Measurements from ENCODE around the gene GOLGA3. TPM values are rescaled to one million over a fixed set of nuclear protein-coding genes. Genes with fewer than 3 reads are reported as not detected.

The GOLGA3 gene
- total RNA-seq, 1 experiment from 2014 or later, result 62.2 TPM

DNA sequence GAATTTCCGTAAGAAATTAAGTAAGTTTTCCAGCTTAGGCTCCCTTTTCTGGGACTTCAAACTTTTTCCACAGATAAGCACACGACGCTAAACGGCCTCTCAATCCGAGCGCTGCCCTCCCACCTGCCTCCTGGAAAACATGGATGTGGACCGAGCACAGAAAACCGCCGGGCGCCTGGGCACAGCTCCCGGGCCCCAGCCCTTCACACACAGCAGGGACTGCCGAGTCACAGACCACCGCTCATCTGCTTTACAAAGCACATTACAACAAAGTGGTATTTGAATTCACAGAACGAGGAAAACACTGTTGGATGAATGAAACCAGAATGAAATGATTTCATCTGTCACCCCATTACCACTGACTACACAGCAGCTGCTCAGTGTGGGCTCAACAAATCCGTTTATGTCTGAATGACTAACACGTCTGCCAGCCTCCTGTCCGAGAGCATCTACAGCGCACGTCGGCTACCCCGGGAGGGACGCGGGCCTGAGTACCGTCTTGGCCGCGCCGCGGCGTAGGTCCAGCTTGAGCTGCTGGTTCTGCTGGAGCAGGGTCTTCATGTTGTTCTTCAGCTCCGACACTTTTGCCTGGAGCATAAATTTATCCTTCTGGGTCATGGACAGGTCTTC, 53.9 kb downstream of the GOLGA3 start:
- Mint-ChIP-seq H3K36me3 (ENCODE audit: insufficient read depth, unreplicated experiment) (peaks cover 76% of the 10 kb centered on the region), H3K9me3 (ENCODE audit: unreplicated experiment) (no peaks in the 10 kb centered on the region), H3K4me3 (ENCODE audit: unreplicated experiment) (no peak overlapping the region), H3K27me3 (ENCODE audit: insufficient read depth, unreplicated experiment) (no peaks in the 10 kb centered on the region), H3K4me1 (ENCODE audit: low read depth, unreplicated experiment) (no peaks in the 10 kb centered on the region), H3K27ac (ENCODE audit: unreplicated experiment) (no peak overlapping the region)
- Histone ChIP-seq H3K9me3 (no peaks in the 10 kb centered on the region), H3K4me1 (no peaks in the 10 kb centered on the region), H3K27me3 (replicated peaks; ENCODE audit: control insufficient read depth, insufficient read depth, low read length) (no peaks in the 10 kb centered on the region), H3K4me3 (ENCODE audit: low read depth, low read length) (no peak overlapping the region), H3K36me3 (ENCODE audit: control insufficient read depth, insufficient read depth, low read length) (peaks cover 1% of the 10 kb centered on the region)
- ChIA-PET POLR2A (no interaction called here), CTCF (no interaction called here)
- intact Hi-C loops (cut with micrococcal nuclease; ENCODE audit: unreplicated experiment), result no loop called here
- TF ChIP-seq, protein P1, sequence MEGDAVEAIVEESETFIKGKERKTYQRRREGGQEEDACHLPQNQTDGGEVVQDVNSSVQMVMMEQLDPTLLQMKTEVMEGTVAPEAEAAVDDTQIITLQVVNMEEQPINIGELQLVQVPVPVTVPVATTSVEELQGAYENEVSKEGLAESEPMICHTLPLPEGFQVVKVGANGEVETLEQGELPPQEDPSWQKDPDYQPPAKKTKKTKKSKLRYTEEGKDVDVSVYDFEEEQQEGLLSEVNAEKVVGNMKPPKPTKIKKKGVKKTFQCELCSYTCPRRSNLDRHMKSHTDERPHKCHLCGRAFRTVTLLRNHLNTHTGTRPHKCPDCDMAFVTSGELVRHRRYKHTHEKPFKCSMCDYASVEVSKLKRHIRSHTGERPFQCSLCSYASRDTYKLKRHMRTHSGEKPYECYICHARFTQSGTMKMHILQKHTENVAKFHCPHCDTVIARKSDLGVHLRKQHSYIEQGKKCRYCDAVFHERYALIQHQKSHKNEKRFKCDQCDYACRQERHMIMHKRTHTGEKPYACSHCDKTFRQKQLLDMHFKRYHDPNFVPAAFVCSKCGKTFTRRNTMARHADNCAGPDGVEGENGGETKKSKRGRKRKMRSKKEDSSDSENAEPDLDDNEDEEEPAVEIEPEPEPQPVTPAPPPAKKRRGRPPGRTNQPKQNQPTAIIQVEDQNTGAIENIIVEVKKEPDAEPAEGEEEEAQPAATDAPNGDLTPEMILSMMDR (IDR thresholded peaks at IDR 0.05; ENCODE audit: insufficient read depth in 1 of 2, low read depth in 1 of 2, low read length in 1 of 2, severe bottlenecking in 1 of 2, unreplicated experiment in 1 of 2), result no peak
- no peak for DNase-seq
- no TSS peak for BruUV-seq (replicated peaks)

DNA sequence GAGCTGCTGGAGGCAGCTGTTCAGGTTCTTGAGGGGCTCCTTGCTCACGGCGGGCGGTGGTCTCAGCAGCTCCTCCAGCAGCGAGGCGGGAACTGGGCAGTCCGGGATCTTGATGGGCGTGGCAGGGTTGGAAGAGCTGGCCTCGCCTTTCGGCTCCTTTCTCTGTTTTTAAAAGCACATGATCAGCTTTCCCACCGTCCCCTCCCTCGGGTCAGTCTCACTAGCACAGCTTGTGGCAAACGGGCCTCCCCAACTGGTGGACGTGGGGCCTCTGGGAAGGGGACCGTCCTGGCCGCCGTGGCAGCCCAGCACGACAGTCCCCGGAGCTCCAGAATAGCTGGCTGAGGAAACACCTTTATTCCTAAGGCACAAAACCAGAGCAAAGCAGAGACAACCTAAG, 54.5 kb downstream of the GOLGA3 start:
- Mint-ChIP-seq H3K27ac (ENCODE audit: unreplicated experiment) (no peak overlapping the region), H3K27me3 (ENCODE audit: insufficient read depth, unreplicated experiment) (no peaks in the 10 kb centered on the region), H3K4me3 (ENCODE audit: unreplicated experiment) (no peak overlapping the region), H3K9me3 (ENCODE audit: unreplicated experiment) (no peaks in the 10 kb centered on the region), H3K36me3 (ENCODE audit: insufficient read depth, unreplicated experiment) (peaks cover 76% of the 10 kb centered on the region), H3K4me1 (ENCODE audit: low read depth, unreplicated experiment) (no peaks in the 10 kb centered on the region)
- Histone ChIP-seq H3K4me1 (no peaks in the 10 kb centered on the region), H3K27me3 (replicated peaks; ENCODE audit: control insufficient read depth, insufficient read depth, low read length) (no peaks in the 10 kb centered on the region), H3K9me3 (no peaks in the 10 kb centered on the region), H3K36me3 (ENCODE audit: control insufficient read depth, insufficient read depth, low read length) (peaks cover 1% of the 10 kb centered on the region), H3K4me3 (ENCODE audit: low read depth, low read length) (no peak overlapping the region)
- intact Hi-C loops (cut with micrococcal nuclease; ENCODE audit: unreplicated experiment), result no loop called here
- ChIA-PET CTCF (no interaction called here), POLR2A (no interaction called here)
- BruUV-seq (replicated peaks), result no TSS peak
- TF ChIP-seq, protein P1 (IDR thresholded peaks at IDR 0.05; ENCODE audit: insufficient read depth in 1 of 2, low read depth in 1 of 2, low read length in 1 of 2, severe bottlenecking in 1 of 2, unreplicated experiment in 1 of 2), result no peak
- DNase-seq, result no peak

DNA sequence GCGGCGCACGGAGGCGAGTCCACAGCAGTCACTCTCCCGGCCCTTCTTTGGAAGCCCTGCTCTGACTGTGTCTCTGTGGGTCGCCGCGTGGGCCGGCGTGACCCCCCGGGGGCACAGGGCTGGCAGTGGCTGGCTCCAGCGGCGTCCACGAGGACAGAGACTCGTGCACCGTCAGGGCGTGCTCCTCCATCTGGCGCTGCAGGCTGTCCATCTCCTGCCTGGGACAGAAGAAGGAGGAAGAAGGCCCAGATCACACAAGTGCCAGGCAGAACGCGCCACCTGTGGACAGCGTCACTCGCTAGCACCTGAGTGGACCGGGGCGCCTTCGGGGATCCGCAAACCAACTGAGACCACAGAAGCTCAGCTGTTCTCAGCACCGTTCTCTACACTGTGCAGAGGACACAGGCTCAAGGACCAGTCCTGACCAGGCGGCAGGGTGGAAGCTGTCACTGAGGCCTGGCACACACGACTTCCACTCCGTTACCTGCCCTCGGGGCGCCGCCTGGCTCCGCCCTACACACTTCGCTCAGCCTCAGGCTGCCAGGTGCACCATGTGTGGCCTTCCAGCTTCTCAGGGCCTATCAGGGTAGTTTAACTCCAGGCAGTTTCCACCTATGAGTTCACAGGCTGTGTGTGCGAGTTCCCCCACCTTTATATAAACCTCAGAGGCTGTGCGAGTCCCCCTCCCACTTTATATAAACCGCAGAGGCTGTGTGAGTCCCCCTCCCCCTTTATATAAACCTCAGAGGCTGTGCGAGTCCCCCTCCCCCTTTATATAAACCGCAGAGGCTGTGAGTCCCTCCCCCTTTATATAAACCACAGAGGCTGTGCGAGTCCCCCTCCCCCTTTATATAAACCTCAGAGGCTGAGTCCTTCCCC, 55.4 kb downstream of the GOLGA3 start:
- intact Hi-C loops (cut with micrococcal nuclease; ENCODE audit: unreplicated experiment), result no loop called here
- Histone ChIP-seq H3K27me3 (replicated peaks; ENCODE audit: control insufficient read depth, insufficient read depth, low read length) (no peaks in the 10 kb centered on the region), H3K36me3 (ENCODE audit: control insufficient read depth, insufficient read depth, low read length) (peaks cover 1% of the 10 kb centered on the region), H3K4me3 (ENCODE audit: low read depth, low read length) (no peak overlapping the region), H3K9me3 (no peaks in the 10 kb centered on the region), H3K4me1 (no peaks in the 10 kb centered on the region)
- Mint-ChIP-seq H3K4me1 (ENCODE audit: low read depth, unreplicated experiment) (no peaks in the 10 kb centered on the region), H3K36me3 (ENCODE audit: insufficient read depth, unreplicated experiment) (peaks cover 84% of the 10 kb centered on the region), H3K27me3 (ENCODE audit: insufficient read depth, unreplicated experiment) (no peaks in the 10 kb centered on the region), H3K4me3 (ENCODE audit: unreplicated experiment) (no peak overlapping the region), H3K9me3 (ENCODE audit: unreplicated experiment) (no peaks in the 10 kb centered on the region), H3K27ac (ENCODE audit: unreplicated experiment) (no peak overlapping the region)
- no TSS peak for BruUV-seq (replicated peaks)
- DNase-seq, result no peak
- CTCF ChIA-PET, result no interaction called here
- TF ChIP-seq, protein P1 (IDR thresholded peaks at IDR 0.05; ENCODE audit: insufficient read depth in 1 of 2, low read depth in 1 of 2, low read length in 1 of 2, severe bottlenecking in 1 of 2, unreplicated experiment in 1 of 2), result no peak
- POLR2A ChIA-PET, result no interaction called here
